Endothelial cell of umbilical vein (primary cell): Measurements from ENCODE around the gene ASB14. TPM values are rescaled to one million over a fixed set of nuclear protein-coding genes. Genes with fewer than 3 reads are reported as not detected.

Experiments used
- BruUV-seq: library from RNA; stranded (reverse); fragments of 400-500 nt; replicated peaks from 2 replicates; lab custom pipeline; 2021; lab: Mats Ljungman, UMichigan
- CTCF ChIA-PET: fragments of 300-600, 350-600 bp; sonication (Branson Sonifier 250); formaldehyde crosslinking; loops from one replicate; lab custom pipeline; 2021; ENCODE audit warnings: antibody characterized with exemption, inconsistent platforms; lab: Charles Lee
- POLR2A ChIA-PET: fragments of 300-600, 350-600 bp; sonication (Branson Sonifier 250); formaldehyde crosslinking; loops from one replicate; lab custom pipeline; 2021; ENCODE audit warnings: antibody characterized with exemption, inconsistent platforms; lab: Charles Lee
- DNase-seq: peaks from one replicate; pipeline ENCODE4 v3.0.0-alpha.2; 2011; ENCODE audit warnings: low read depth, low spot score
- FAIRE-seq: peaks from 2 replicates; lab custom pipeline; 2011; peaks lifted over from hg19 to GRCh38; lab: Jason Lieb, UNC
- H2AFZ ChIP-seq: 2 replicates; pipeline ENCODE4 v1.6.0; 2012; ENCODE audit warnings: low read depth, low read length, control low read depth, inconsistent platforms
- H3K27ac ChIP-seq: 2 replicates; pipeline ENCODE4 v1.5.1; 2011; ENCODE audit warnings: low read depth, mild to moderate bottlenecking, control low read depth, low read length, moderate library complexity; ENCODE audit not compliant: insufficient read depth
- H3K27me3 ChIP-seq, 2 experiments: 2 replicates each; pipeline versions ENCODE4 v1.6.0 to v1.6.1; 2011; ENCODE audit warnings: low read length in 2 of 2, mixed read lengths in 1 of 2; ENCODE audit not compliant: control insufficient read depth in 2 of 2, insufficient read depth in 2 of 2
- H3K36me3 ChIP-seq, 2 experiments: 2 replicates in 1 of 2; 3 replicates in 1 of 2; pipeline ENCODE4 v1.5.1; 2011; ENCODE audit warnings: low read length in 2 of 2, mild to moderate bottlenecking in 1 of 2, moderate library complexity in 1 of 2; ENCODE audit not compliant: control insufficient read depth in 2 of 2, insufficient read depth in 2 of 2; ENCODE audit errors: extremely low read depth in 1 of 2
- H3K4me1 ChIP-seq: 3 replicates; pipeline ENCODE4 v1.5.1; 2011; ENCODE audit warnings: mild to moderate bottlenecking, low read length; ENCODE audit not compliant: control insufficient read depth, insufficient read depth; ENCODE audit errors: extremely low read depth
- H3K4me2 ChIP-seq: 2 replicates; pipeline ENCODE4 v1.6.1; 2011; ENCODE audit warnings: low read length, control low read depth, mixed read lengths; ENCODE audit not compliant: insufficient read depth
- H3K4me3 ChIP-seq, 3 experiments: fragments of 200-600 bp in 1 of 3; sonication (generic), shearing (Covaris generic) in 1 of 3; replicated peaks in 1 of 3; 2 replicates each; pipeline ENCODE4 v1.5.1; 2011 to 2016; ENCODE audit warnings: control low read depth in 3 of 3, low read length in 3 of 3, mild to moderate bottlenecking in 2 of 3, inconsistent platforms in 1 of 3, low read depth in 1 of 3, moderate library complexity in 1 of 3; ENCODE audit not compliant: insufficient read depth in 1 of 3
- H3K79me2 ChIP-seq: 2 replicates; pipeline ENCODE4 v1.6.0; 2012; ENCODE audit warnings: low read length, inconsistent platforms; ENCODE audit not compliant: control insufficient read depth, insufficient read depth
- H3K9ac ChIP-seq: replicated peaks from 2 replicates; pipeline ENCODE3; 2011; ENCODE audit warnings: low read length, control low read depth; ENCODE audit not compliant: insufficient read depth; ENCODE audit errors: extremely low read depth
- H3K9me1 ChIP-seq: replicated peaks from 3 replicates; pipeline ENCODE4 v1.6.0; 2011; ENCODE audit warnings: mild to moderate bottlenecking, low read length; ENCODE audit not compliant: control insufficient read depth, insufficient read depth; ENCODE audit errors: extremely low read depth
- H3K9me3 ChIP-seq: replicated peaks from 2 replicates; pipeline ENCODE4 v1.5.1; 2012; ENCODE audit warnings: low read length, inconsistent platforms; ENCODE audit not compliant: control insufficient read depth, insufficient read depth
- H4K20me1 ChIP-seq: replicated peaks from 2 replicates; pipeline ENCODE3; 2011; ENCODE audit warnings: mild to moderate bottlenecking, low read length; ENCODE audit not compliant: control insufficient read depth, insufficient read depth; ENCODE audit errors: extremely low read depth
- CTCF ChIP-seq, 2 donors: IDR thresholded peaks; 1 replicate in 1 of 2; 2 replicates in 1 of 2; pipeline ENCODE4 v1.5.1; 2011; ENCODE audit warnings: low read length in 2 of 2, mild to moderate bottlenecking in 2 of 2, moderate library complexity in 2 of 2, control low read depth in 1 of 2, inconsistent platforms in 1 of 2, low read depth in 1 of 2; ENCODE audit not compliant: insufficient read depth in 1 of 2; ENCODE audit errors: extremely low read depth in 1 of 2
- EZH2 ChIP-seq: IDR thresholded peaks from 2 replicates; pipeline ENCODE4 v1.6.1; 2012; ENCODE audit warnings: borderline replicate concordance, low read depth, mild to moderate bottlenecking, moderate library complexity, low read length, inconsistent platforms; ENCODE audit not compliant: severe bottlenecking
- FOS ChIP-seq: IDR thresholded peaks from 2 replicates; pipeline ENCODE4 v1.6.1; 2011; ENCODE audit warnings: mild to moderate bottlenecking, low read length, moderate library complexity, borderline replicate concordance; ENCODE audit not compliant: insufficient read depth
- GATA2 ChIP-seq: IDR thresholded peaks from 2 replicates; pipeline ENCODE4 v1.7.0; 2011; ENCODE audit warnings: low read depth, mild to moderate bottlenecking, moderate library complexity, mixed read lengths, low read length; ENCODE audit not compliant: insufficient read length, insufficient read depth
- JUN ChIP-seq: IDR thresholded peaks from 2 replicates; pipeline ENCODE4 v1.6.1; 2011; ENCODE audit warnings: borderline replicate concordance, low read depth; ENCODE audit not compliant: insufficient read length, insufficient read depth
- MYC ChIP-seq: IDR thresholded peaks from one replicate; pipeline ENCODE4 v1.6.1; 2011; ENCODE audit warnings: mild to moderate bottlenecking, low read depth, low read length
- POLR2A ChIP-seq: IDR thresholded peaks from 2 replicates; pipeline ENCODE4 v1.6.1; 2012; ENCODE audit warnings: low read depth, mild to moderate bottlenecking, control low read depth, low read length
- POLR2AphosphoS5 ChIP-seq: IDR thresholded peaks from 2 replicates; pipeline ENCODE4 v1.6.1; 2012; ENCODE audit warnings: low read depth, mild to moderate bottlenecking, control low read depth, low read length, moderate library complexity; ENCODE audit not compliant: insufficient read depth
- dilution Hi-C: fragments of 300-500 bp; cut with MboI; formaldehyde crosslinking; loops from one replicate; pipeline ENCODE4 v1.15.0; 2019; ENCODE audit warnings: low sequenced_read_pairs; ENCODE audit not compliant: extremely low pct_ligation_motif_present
- intact Hi-C: fragments of 100-400 bp; cut with micrococcal nuclease; formaldehyde crosslinking; loops from one replicate; pipeline ENCODE4 v1.10.0; 2022
- polyA plus RNA-seq, 4 experiments: library from polyadenylated mRNA; depleted of rRNA in 3 of 4; stranded (reverse) in 3 of 4; unstranded in 1 of 4; fragments of >200 nt; gene quantifications; 2 replicates each; pipeline versions ENCODE4 v1.2.1 to v1.2.3, GENCODE V29; 2011 to 2012; ENCODE audit warnings: missing spikeins in 1 of 4
- total RNA-seq: library from RNA; stranded (reverse); gene quantifications from 2 replicates; pipeline ENCODE4 v1.2.3, GENCODE V29; 2021
- TF ChIP-seq, protein P1 (sequence below): IDR thresholded peaks from 2 replicates; pipeline ENCODE4 v1.6.1; 2011; ENCODE audit not compliant: insufficient read depth, insufficient read length

The ASB14 gene
- total and polyA plus RNA-seq, 2 donors (not counting 3 experiments of a cell fraction or from before 2014, with no cell fraction given): 0.01 TPM; not detected in 1

GRCh38 chr3:57226176-57226575 lies 66.3 kb downstream of the ASB14 start:
- no peak overlapping the region for H3K27ac ChIP-seq
- no peak overlapping the region for H3K4me2 ChIP-seq
- POLR2A ChIA-PET: no interaction called here
- no peak for TF ChIP-seq POLR2AphosphoS5
- no peak for TF ChIP-seq JUN
- TF ChIP-seq CTCF (IDR thresholded peaks at IDR 0.05; ENCODE audit: extremely low read depth in 1 of 2, insufficient read depth in 1 of 2, low read depth in 1 of 2, low read length in 2 of 2): no peak
- no peak for TF ChIP-seq EZH2
- no peak for TF ChIP-seq FOS
- TF ChIP-seq, protein P1, sequence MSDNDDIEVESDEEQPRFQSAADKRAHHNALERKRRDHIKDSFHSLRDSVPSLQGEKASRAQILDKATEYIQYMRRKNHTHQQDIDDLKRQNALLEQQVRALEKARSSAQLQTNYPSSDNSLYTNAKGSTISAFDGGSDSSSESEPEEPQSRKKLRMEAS: no peak
- no peak for TF ChIP-seq MYC
- no peak for TF ChIP-seq GATA2
- no peak for TF ChIP-seq POLR2A
- no peak overlapping the region for H2AFZ ChIP-seq
- CTCF ChIA-PET: interaction anchor here (1.2 to 3.0 kb wide), 2 partner anchors 32 to 47 kb away, joined by 3 to 13 read pairs; no protein-coding TSS in a partner anchor
- H3K9me3 ChIP-seq: no peaks in the 10 kb centered on the region
- BruUV-seq: no TSS peak
- no peak overlapping the region for H3K4me3 ChIP-seq
- peaks cover 18% of the 10 kb centered on the region for H3K4me1 ChIP-seq
- H4K20me1 ChIP-seq: no peaks in the 10 kb centered on the region
- H3K27me3 ChIP-seq: no peaks in the 10 kb centered on the region
- FAIRE-seq: no peak
- intact Hi-C loops: loop anchor here (2.0 to 5.0 kb wide), 5 partner anchors 29 to 371 kb away; partner anchors contain the start of genes ARF4 and PDE12
- dilution Hi-C loops: no loop called here
- H3K9me1 ChIP-seq: no peaks in the 10 kb centered on the region
- no peak for DNase-seq
- H3K9ac ChIP-seq: no peak overlapping the region
- H3K79me2 ChIP-seq: peaks cover 24% of the 10 kb centered on the region
- no peaks in the 10 kb centered on the region for H3K36me3 ChIP-seq
